Measurements from ENCODE around the gene LONP1.
"Not testable (repeated sequence)": the region's sequence is repeated elsewhere in the genome, so short reads cannot be mapped to it uniquely, and the experiment has no call there.

Gene LONP1

GRCh38 chr19:5711713-5712161 is 8.2 kb downstream of the LONP1 start:
- DNase-seq (ENCODE audit: low read depth in 2 of 2): no peak

- DNase-seq (ENCODE audit: low read depth in 2 of 2): no peak
These were observed 8.9 kb downstream of the LONP1 start for GRCh38 chr19:5711025-5711424.

- DNase-seq (ENCODE audit: low read depth in 2 of 2): no peak
These were observed 12.1 kb downstream of the LONP1 start for GRCh38 chr19:5707576-5708575.

- DNase-seq (ENCODE audit: low read depth in 2 of 2): no peak
These were observed 12.9 kb downstream of the LONP1 start for GRCh38 chr19:5706876-5707573.

GRCh38 chr19:5705552-5705951 is 14.4 kb downstream of the LONP1 start:
- no peak for DNase-seq (ENCODE audit: low read depth in 2 of 2)

- no peak for DNase-seq (ENCODE audit: low read depth in 2 of 2)
These were observed 15.8 kb downstream of the LONP1 start for GRCh38 chr19:5703819-5704818.

GRCh38 chr19:5702053-5702410 is 17.9 kb downstream of the LONP1 start:
- DNase-seq (ENCODE audit: low read depth in 2 of 2): not testable (repeated sequence)

GRCh38 chr19:5700455-5701092 is 19.4 kb downstream of the LONP1 start:
- no peak for DNase-seq (ENCODE audit: low read depth in 2 of 2)

GRCh38 chr19:5698635-5699422 is 21.1 kb downstream of the LONP1 start:
- DNase-seq (ENCODE audit: low read depth in 2 of 2): no peak

- no peak for DNase-seq (ENCODE audit: low read depth in 2 of 2)
These were observed 21.9 kb downstream of the LONP1 start for GRCh38 chr19:5697890-5698634.

GRCh38 chr19:5697022-5697889 is 22.7 kb downstream of the LONP1 start:
- no peak for DNase-seq (ENCODE audit: low read depth in 2 of 2)

- DNase-seq (ENCODE audit: low read depth in 2 of 2): no peak
These were observed 23.5 kb downstream of the LONP1 start for GRCh38 chr19:5696196-5697021.

GRCh38 chr19:5695649-5696195 is 24.2 kb downstream of the LONP1 start:
- no peak for DNase-seq (ENCODE audit: low read depth in 2 of 2)

GRCh38 chr19:5694956-5695648 is 24.8 kb downstream of the LONP1 start:
- no peak for DNase-seq (ENCODE audit: low read depth in 2 of 2)

- no peak for DNase-seq (ENCODE audit: low read depth in 2 of 2)
These were observed 25.6 kb downstream of the LONP1 start for GRCh38 chr19:5694167-5694955.
